Liver (tissue), 9 donors: ENCODE data around the gene PMIS2. TPM values are rescaled to one million over a fixed set of nuclear protein-coding genes. Genes with fewer than 3 reads are reported as not detected.

ENCODE experiments used
- DNase-seq: peaks from one replicate; pipeline ENCODE4 v3.0.0-alpha.2; 2017; ENCODE audit warnings: low spot score
- H3K27ac ChIP-seq, 2 donors: one replicate each; pipeline ENCODE4 v1.7.0; 2013; ENCODE audit warnings: inconsistent platforms in 2 of 2, low read length in 2 of 2, control low read depth in 1 of 2, low read depth in 1 of 2, mild to moderate bottlenecking in 1 of 2
- H3K27me3 ChIP-seq, 4 donors: one replicate each; pipeline versions ENCODE4 v1.6.1 to v1.7.0; 2013; ENCODE audit warnings: low read length in 3 of 4, inconsistent platforms in 1 of 4, mild to moderate bottlenecking in 1 of 4, moderate library complexity in 1 of 4; ENCODE audit not compliant: control insufficient read depth in 4 of 4, insufficient read depth in 4 of 4
- H3K36me3 ChIP-seq, 4 donors: one replicate each; pipeline versions ENCODE4 v1.6.1 to v1.7.0; 2013; ENCODE audit warnings: low read length in 3 of 4, mild to moderate bottlenecking in 3 of 4, low read depth in 1 of 4, moderate library complexity in 1 of 4; ENCODE audit not compliant: control insufficient read depth in 4 of 4, insufficient read depth in 3 of 4
- H3K4me1 ChIP-seq, 4 donors: one replicate each; pipeline versions ENCODE4 v1.6.1 to v1.7.0; 2013; ENCODE audit warnings: low read length in 3 of 4, mild to moderate bottlenecking in 3 of 4, moderate library complexity in 1 of 4; ENCODE audit not compliant: control insufficient read depth in 4 of 4, insufficient read depth in 4 of 4
- H3K4me3 ChIP-seq, 3 donors: one replicate each; pipeline versions ENCODE4 v1.6.1 to v1.7.0; 2013; ENCODE audit warnings: low read length in 3 of 3, control low read depth in 1 of 3, low read depth in 1 of 3, mild to moderate bottlenecking in 1 of 3
- H3K9ac ChIP-seq, 2 donors: one replicate each; pipeline ENCODE4 v1.7.0; 2013; ENCODE audit warnings: low read length in 2 of 2, mild to moderate bottlenecking in 2 of 2, moderate library complexity in 2 of 2, control low read depth in 1 of 2, low read depth in 1 of 2
- H3K9me3 ChIP-seq, 4 donors: one replicate each; pipeline versions ENCODE4 v1.6.1 to v1.7.0; 2013; ENCODE audit warnings: low read length in 3 of 4; ENCODE audit not compliant: control insufficient read depth in 4 of 4
- ATF3 ChIP-seq: IDR thresholded peaks from 2 replicates; pipeline ENCODE4 v1.6.1; 2016; ENCODE audit warnings: antibody characterized with exemption
- CTCF ChIP-seq: fragments of 150-350 bp; IDR thresholded peaks from 2 replicates; pipeline ENCODE4 v1.5.1; 2017; ENCODE audit warnings: improper control_type of control experiment, low read depth, low read length; ENCODE audit not compliant: missing input control
- EGR1 ChIP-seq, 2 donors: IDR thresholded peaks; 2 replicates each; pipeline ENCODE4 v1.6.1; 2016 to 2018; ENCODE audit warnings: antibody characterized with exemption in 2 of 2, low read depth in 2 of 2
- FOXA1 ChIP-seq: IDR thresholded peaks from 2 replicates; pipeline ENCODE4 v1.6.1; 2016; ENCODE audit warnings: antibody characterized with exemption
- FOXA2 ChIP-seq: IDR thresholded peaks from 2 replicates; pipeline ENCODE4 v1.6.1; 2016; ENCODE audit warnings: antibody characterized with exemption
- HNF4A ChIP-seq, 2 donors: conservative IDR thresholded peaks; 2 replicates each; pipeline ENCODE4 v1.6.1; 2016; ENCODE audit warnings: antibody characterized with exemption in 2 of 2, mild to moderate bottlenecking in 2 of 2
- HNF4G ChIP-seq: IDR thresholded peaks from 2 replicates; pipeline ENCODE4 v1.6.1; 2016; ENCODE audit warnings: antibody characterized with exemption
- JUND ChIP-seq, 2 donors: IDR thresholded peaks; 2 replicates each; pipeline ENCODE4 v1.6.1; 2016; ENCODE audit warnings: antibody characterized with exemption in 2 of 2
- NR2F2 ChIP-seq: IDR thresholded peaks from 2 replicates; pipeline ENCODE4 v1.6.1; 2016; ENCODE audit warnings: antibody characterized with exemption
- RAD21 ChIP-seq, 2 donors: IDR thresholded peaks; 2 replicates each; pipeline ENCODE4 v1.6.1; 2016; ENCODE audit warnings: antibody characterized with exemption in 2 of 2, mild to moderate bottlenecking in 2 of 2
- RXRA ChIP-seq, 2 donors: IDR thresholded peaks; 2 replicates each; pipeline ENCODE4 v1.6.1; 2017 to 2018; ENCODE audit warnings: antibody characterized with exemption in 2 of 2, mild to moderate bottlenecking in 1 of 2
- SP1 ChIP-seq: IDR thresholded peaks from 2 replicates; pipeline ENCODE4 v1.6.1; 2018; ENCODE audit warnings: antibody characterized with exemption, mild to moderate bottlenecking
- TAF1 ChIP-seq: conservative IDR thresholded peaks from 2 replicates; pipeline ENCODE4 v1.6.1; 2016; ENCODE audit warnings: antibody characterized with exemption, mild to moderate bottlenecking
- YY1 ChIP-seq: IDR thresholded peaks from 2 replicates; pipeline ENCODE4 v1.6.1; 2016; ENCODE audit warnings: antibody characterized with exemption, mild to moderate bottlenecking
- ZBTB33 ChIP-seq: IDR thresholded peaks from 2 replicates; pipeline ENCODE4 v1.6.1; 2016; ENCODE audit warnings: antibody characterized with exemption
- WGBS: extraction: QIAGEN DNeasy Blood & Tissue Kit; methylation state at CpG from one replicate; pipeline ENCODE4 v1.1.7; 2013; 5-methylcytosine and 5-hydroxymethylcytosine counted together
- polyA plus RNA-seq, 2 donors: library from polyadenylated mRNA; stranded (reverse) in 1 of 2; unstranded in 1 of 2; fragments of 200-250 nt in 1 of 2; fragments of >200 nt in 1 of 2; fragmentation: Nextera tagmentation in 1 of 2; extraction: Ambion mirVana in 1 of 2; gene quantifications; one replicate each; pipeline versions ENCODE4 v1.2.1 to v1.2.3, GENCODE V29; 2013 to 2015
- total RNA-seq, 2 donors: library from RNA; depleted of rRNA; stranded (reverse); fragments of >200 nt; gene quantifications; one replicate each; pipeline ENCODE4 v1.2.3, GENCODE V29; 2014
- TF ChIP-seq, protein P1 (sequence below): IDR thresholded peaks from 2 replicates; pipeline ENCODE4 v1.6.1; 2016; ENCODE audit warnings: antibody characterized with exemption, mild to moderate bottlenecking
- donor health status: healthy.
- donor health status: healthy.
- donor health status: healthy.
- donor health status: healthy.
- donor health status: healthy.

The PMIS2 gene
- total and polyA plus RNA-seq, 4 donors, result not detected

DNA sequence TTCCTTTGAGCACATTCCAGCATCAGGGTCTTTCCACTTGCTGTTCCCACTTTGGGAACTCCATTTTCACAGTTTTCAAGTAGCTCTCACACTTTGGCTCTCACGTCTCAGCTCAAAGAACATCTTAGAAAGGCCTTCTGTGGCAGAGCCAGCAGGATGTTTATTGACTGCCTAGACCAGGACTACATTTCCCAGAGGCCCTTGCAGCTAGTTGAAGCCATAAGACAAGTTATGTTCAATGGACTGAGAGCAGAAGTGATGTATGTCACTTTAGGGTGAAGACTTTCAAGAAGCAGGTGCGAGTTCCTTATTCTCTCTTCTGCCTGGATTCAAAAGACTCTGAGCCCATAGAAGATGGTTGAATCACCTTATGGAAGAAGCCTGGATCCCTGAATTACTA is 22.3 kb downstream of the PMIS2 start:
- peaks cover 0 to 13% (median 9%) of the 10 kb centered on the region in 4 donors for H3K4me1 ChIP-seq
- no peaks in the 10 kb centered on the region for H3K27me3 ChIP-seq
- H3K9ac ChIP-seq, result no peak overlapping the region
- no peak for DNase-seq
- TF ChIP-seq TAF1 (no peak), CTCF (no peak), JUND (IDR thresholded peaks at IDR 0.05) (no peak)
- H3K9me3 ChIP-seq, result peaks cover 0 to 2% (median 0%) of the 10 kb centered on the region in 4 donors
- no peak overlapping the region for H3K27ac ChIP-seq
- H3K4me3 ChIP-seq, result no peak overlapping the region
- 68% methylated on average over 2 of the region's 2 CpGs for WGBS
- H3K36me3 ChIP-seq, result no peaks in the 10 kb centered on the region

- no peak overlapping the region for H3K27ac ChIP-seq
- no peak for TF ChIP-seq FOXA2
- no peak for TF ChIP-seq RAD21 (IDR thresholded peaks at IDR 0.05)
- no peak for TF ChIP-seq EGR1 (IDR thresholded peaks at IDR 0.05; ENCODE audit: low read depth in 2 of 2)
- no peak for TF ChIP-seq HNF4G
- TF ChIP-seq ATF3, result no peak
- no peak for TF ChIP-seq NR2F2
- TF ChIP-seq YY1, result no peak
- no peak for TF ChIP-seq HNF4A (conservative IDR thresholded peaks at IDR 0.05)
Observed at GRCh38 chr19:35609851-35610353, 23.9 kb downstream of the PMIS2 start.

GRCh38 chr19:35612224-35612558 is 26.2 kb downstream of the PMIS2 start:
- TF ChIP-seq NR2F2, result no peak
- no peak for TF ChIP-seq ZBTB33
- TF ChIP-seq, protein P1, sequence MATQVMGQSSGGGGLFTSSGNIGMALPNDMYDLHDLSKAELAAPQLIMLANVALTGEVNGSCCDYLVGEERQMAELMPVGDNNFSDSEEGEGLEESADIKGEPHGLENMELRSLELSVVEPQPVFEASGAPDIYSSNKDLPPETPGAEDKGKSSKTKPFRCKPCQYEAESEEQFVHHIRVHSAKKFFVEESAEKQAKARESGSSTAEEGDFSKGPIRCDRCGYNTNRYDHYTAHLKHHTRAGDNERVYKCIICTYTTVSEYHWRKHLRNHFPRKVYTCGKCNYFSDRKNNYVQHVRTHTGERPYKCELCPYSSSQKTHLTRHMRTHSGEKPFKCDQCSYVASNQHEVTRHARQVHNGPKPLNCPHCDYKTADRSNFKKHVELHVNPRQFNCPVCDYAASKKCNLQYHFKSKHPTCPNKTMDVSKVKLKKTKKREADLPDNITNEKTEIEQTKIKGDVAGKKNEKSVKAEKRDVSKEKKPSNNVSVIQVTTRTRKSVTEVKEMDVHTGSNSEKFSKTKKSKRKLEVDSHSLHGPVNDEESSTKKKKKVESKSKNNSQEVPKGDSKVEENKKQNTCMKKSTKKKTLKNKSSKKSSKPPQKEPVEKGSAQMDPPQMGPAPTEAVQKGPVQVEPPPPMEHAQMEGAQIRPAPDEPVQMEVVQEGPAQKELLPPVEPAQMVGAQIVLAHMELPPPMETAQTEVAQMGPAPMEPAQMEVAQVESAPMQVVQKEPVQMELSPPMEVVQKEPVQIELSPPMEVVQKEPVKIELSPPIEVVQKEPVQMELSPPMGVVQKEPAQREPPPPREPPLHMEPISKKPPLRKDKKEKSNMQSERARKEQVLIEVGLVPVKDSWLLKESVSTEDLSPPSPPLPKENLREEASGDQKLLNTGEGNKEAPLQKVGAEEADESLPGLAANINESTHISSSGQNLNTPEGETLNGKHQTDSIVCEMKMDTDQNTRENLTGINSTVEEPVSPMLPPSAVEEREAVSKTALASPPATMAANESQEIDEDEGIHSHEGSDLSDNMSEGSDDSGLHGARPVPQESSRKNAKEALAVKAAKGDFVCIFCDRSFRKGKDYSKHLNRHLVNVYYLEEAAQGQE, result no peak
- no peak for TF ChIP-seq SP1
- no peak for TF ChIP-seq HNF4G
- no peak for TF ChIP-seq TAF1
- no peak for TF ChIP-seq FOXA1
- no peak for TF ChIP-seq RAD21 (IDR thresholded peaks at IDR 0.05)
- TF ChIP-seq ATF3, result no peak
- TF ChIP-seq RXRA (IDR thresholded peaks at IDR 0.05), result no peak
- no peak for TF ChIP-seq FOXA2
- H3K27ac ChIP-seq, result no peak overlapping the region
- no peak overlapping the region for H3K9ac ChIP-seq
- DNase-seq, result no peak
- peaks cover 0 to 4% (median 0%) of the 10 kb centered on the region in 4 donors for H3K36me3 ChIP-seq
- H3K9me3 ChIP-seq, result peaks cover 0 to 2% (median 0%) of the 10 kb centered on the region in 4 donors
- H3K4me1 ChIP-seq, result peaks cover 0 to 13% (median 9%) of the 10 kb centered on the region in 4 donors
- no peaks in the 10 kb centered on the region for H3K27me3 ChIP-seq
- peak overlapping the region in 2 of 3 donors; percentile 68 to 82 for H3K4me3 ChIP-seq
- 35% methylated on average over 9 of the region's 9 CpGs for WGBS

More at GRCh38 chr19:35609851-35610353, 23.9 kb downstream of the PMIS2 start:
- H3K9me3 ChIP-seq, result peaks cover 0 to 2% (median 0%) of the 10 kb centered on the region in 4 donors
- no peak overlapping the region for H3K9ac ChIP-seq
- H3K4me3 ChIP-seq, result no peak overlapping the region
- no peak for DNase-seq
- H3K36me3 ChIP-seq, result no peaks in the 10 kb centered on the region
- WGBS, result 67% methylated on average over 6 of the region's 6 CpGs
- peaks cover 0 to 13% (median 9%) of the 10 kb centered on the region in 4 donors for H3K4me1 ChIP-seq
- no peaks in the 10 kb centered on the region for H3K27me3 ChIP-seq
